SK-N-SH treated with all-trans-retinoic acid at 6 μM for 48 hours (cell line): ENCODE measurements around the gene UCP2.
"Not testable (repeated sequence)": the region's sequence is repeated elsewhere in the genome, so short reads cannot be mapped to it uniquely, and the experiment has no call there.

Experiments used
- ATAC-seq: fragments of 200-7000 bp; cut with Tn5 transposase; 3 replicates; pipeline ENCODE4 v1.9.1; 2020; ENCODE audit warnings: mild to moderate bottlenecking, moderate library complexity
- ARNTL ChIP-seq: fragments of 450-650 bp; formaldehyde crosslinking; IDR thresholded peaks from 2 replicates; pipeline ENCODE4 v1.5.0; 2020; ENCODE audit warnings: low read depth, mild to moderate bottlenecking, moderate library complexity, borderline replicate concordance
- BACH2 ChIP-seq: fragments of 250-450 bp; sonication (Bioruptor Pico); IDR thresholded peaks from 2 replicates; pipeline ENCODE4 v1.9.0; 2021; ENCODE audit warnings: mild to moderate bottlenecking, borderline replicate concordance
- CSDC2 ChIP-seq: fragments of 250-450 bp; sonication (Bioruptor Pico); IDR thresholded peaks from 2 replicates; pipeline ENCODE4 v1.5.0; 2020; ENCODE audit warnings: mild to moderate bottlenecking, moderate library complexity
- ESRRG ChIP-seq: fragments of 250-450 bp; sonication (Bioruptor Pico); IDR thresholded peaks from 2 replicates; pipeline ENCODE4 v1.6.1; 2021; ENCODE audit warnings: mild to moderate bottlenecking
- GLIS3 ChIP-seq: fragments of 250-450 bp; sonication (Bioruptor Pico); IDR thresholded peaks from 2 replicates; pipeline ENCODE4 v1.5.0; 2020; ENCODE audit warnings: mild to moderate bottlenecking, moderate library complexity
- ISL1 ChIP-seq: fragments of 250-450 bp; sonication (Bioruptor Pico); IDR thresholded peaks from 2 replicates; pipeline ENCODE4 v2.1.2; 2022; ENCODE audit warnings: mild to moderate bottlenecking, moderate library complexity
- POU6F1 ChIP-seq: fragments of 250-450 bp; sonication (Bioruptor Pico); IDR thresholded peaks from 2 replicates; pipeline ENCODE4 v1.8.0; 2021; ENCODE audit warnings: low read depth, mild to moderate bottlenecking, moderate library complexity, borderline replicate concordance
- PPARA ChIP-seq: fragments of 250-450 bp; sonication (Bioruptor Pico); IDR thresholded peaks from 2 replicates; pipeline ENCODE4 v1.5.0; 2020; ENCODE audit warnings: mild to moderate bottlenecking, borderline replicate concordance
- RARB ChIP-seq: fragments of 250-450 bp; sonication (Bioruptor Pico); IDR thresholded peaks from 2 replicates; pipeline ENCODE4 v1.8.0; 2021; ENCODE audit warnings: mild to moderate bottlenecking, moderate library complexity
- TCF4 ChIP-seq: fragments of 250-450 bp; sonication (Bioruptor Pico); IDR thresholded peaks from 2 replicates; pipeline ENCODE4 v1.8.0; 2021; ENCODE audit warnings: mild to moderate bottlenecking, moderate library complexity, borderline replicate concordance
- TOX ChIP-seq: fragments of 250-450 bp; sonication (Bioruptor Pico); IDR thresholded peaks from 2 replicates; pipeline ENCODE4 v1.8.0; 2021; ENCODE audit warnings: mild to moderate bottlenecking, moderate library complexity, borderline replicate concordance
- ZC3H10 ChIP-seq: fragments of 250-450 bp; sonication (Bioruptor Pico); IDR thresholded peaks from 2 replicates; pipeline ENCODE4 v1.5.1; 2021; ENCODE audit warnings: mild to moderate bottlenecking, moderate library complexity
- ZFP3 ChIP-seq: fragments of 250-450 bp; sonication (Bioruptor Pico); IDR thresholded peaks from 2 replicates; pipeline ENCODE4 v1.5.0; 2020; ENCODE audit warnings: mild to moderate bottlenecking, moderate library complexity
- ZNF565 ChIP-seq: fragments of 450-650 bp; formaldehyde crosslinking; conservative IDR thresholded peaks from 2 replicates; pipeline ENCODE4 v1.5.0; 2020; ENCODE audit warnings: low read depth, mild to moderate bottlenecking, moderate library complexity
- ZNF70 ChIP-seq: fragments of 450-650 bp; formaldehyde crosslinking; IDR thresholded peaks from 2 replicates; pipeline ENCODE4 v1.5.0; 2020; ENCODE audit warnings: mild to moderate bottlenecking, moderate library complexity
- ZNF8 ChIP-seq: fragments of 450-650 bp; formaldehyde crosslinking; IDR thresholded peaks from 2 replicates; pipeline ENCODE4 v1.5.0; 2020; ENCODE audit warnings: mild to moderate bottlenecking, moderate library complexity
- TF ChIP-seq, protein P1 (sequence below): fragments of 250-450 bp; sonication (Bioruptor Pico); IDR thresholded peaks from 2 replicates; pipeline ENCODE4 v1.5.0; 2020; ENCODE audit warnings: mild to moderate bottlenecking, moderate library complexity
- TF ChIP-seq, protein P2 (sequence below): fragments of 250-450 bp; sonication (Bioruptor Pico); IDR thresholded peaks from 2 replicates; pipeline ENCODE4 v1.5.1; 2021; ENCODE audit warnings: mild to moderate bottlenecking, moderate library complexity
- TF ChIP-seq, protein P3 (sequence below): fragments of 250-450 bp; sonication (Bioruptor Pico); IDR thresholded peaks from 2 replicates; pipeline ENCODE4 v1.5.1; 2020; ENCODE audit warnings: low read depth, mild to moderate bottlenecking, moderate library complexity

Gene UCP2

GRCh38 chr11:73942010-73942409 is 40.6 kb downstream of the UCP2 start:
- ATAC-seq, result no peak
- no peak for TF ChIP-seq ZNF565 (CRISPR knock-in tag)
- TF ChIP-seq, protein P1, sequence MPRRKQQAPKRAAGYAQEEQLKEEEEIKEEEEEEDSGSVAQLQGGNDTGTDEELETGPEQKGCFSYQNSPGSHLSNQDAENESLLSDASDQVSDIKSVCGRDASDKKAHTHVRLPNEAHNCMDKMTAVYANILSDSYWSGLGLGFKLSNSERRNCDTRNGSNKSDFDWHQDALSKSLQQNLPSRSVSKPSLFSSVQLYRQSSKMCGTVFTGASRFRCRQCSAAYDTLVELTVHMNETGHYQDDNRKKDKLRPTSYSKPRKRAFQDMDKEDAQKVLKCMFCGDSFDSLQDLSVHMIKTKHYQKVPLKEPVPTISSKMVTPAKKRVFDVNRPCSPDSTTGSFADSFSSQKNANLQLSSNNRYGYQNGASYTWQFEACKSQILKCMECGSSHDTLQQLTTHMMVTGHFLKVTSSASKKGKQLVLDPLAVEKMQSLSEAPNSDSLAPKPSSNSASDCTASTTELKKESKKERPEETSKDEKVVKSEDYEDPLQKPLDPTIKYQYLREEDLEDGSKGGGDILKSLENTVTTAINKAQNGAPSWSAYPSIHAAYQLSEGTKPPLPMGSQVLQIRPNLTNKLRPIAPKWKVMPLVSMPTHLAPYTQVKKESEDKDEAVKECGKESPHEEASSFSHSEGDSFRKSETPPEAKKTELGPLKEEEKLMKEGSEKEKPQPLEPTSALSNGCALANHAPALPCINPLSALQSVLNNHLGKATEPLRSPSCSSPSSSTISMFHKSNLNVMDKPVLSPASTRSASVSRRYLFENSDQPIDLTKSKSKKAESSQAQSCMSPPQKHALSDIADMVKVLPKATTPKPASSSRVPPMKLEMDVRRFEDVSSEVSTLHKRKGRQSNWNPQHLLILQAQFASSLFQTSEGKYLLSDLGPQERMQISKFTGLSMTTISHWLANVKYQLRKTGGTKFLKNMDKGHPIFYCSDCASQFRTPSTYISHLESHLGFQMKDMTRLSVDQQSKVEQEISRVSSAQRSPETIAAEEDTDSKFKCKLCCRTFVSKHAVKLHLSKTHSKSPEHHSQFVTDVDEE (CRISPR knock-in tag), result no peak
- TF ChIP-seq ISL1, result no peak
- TF ChIP-seq, protein P2, sequence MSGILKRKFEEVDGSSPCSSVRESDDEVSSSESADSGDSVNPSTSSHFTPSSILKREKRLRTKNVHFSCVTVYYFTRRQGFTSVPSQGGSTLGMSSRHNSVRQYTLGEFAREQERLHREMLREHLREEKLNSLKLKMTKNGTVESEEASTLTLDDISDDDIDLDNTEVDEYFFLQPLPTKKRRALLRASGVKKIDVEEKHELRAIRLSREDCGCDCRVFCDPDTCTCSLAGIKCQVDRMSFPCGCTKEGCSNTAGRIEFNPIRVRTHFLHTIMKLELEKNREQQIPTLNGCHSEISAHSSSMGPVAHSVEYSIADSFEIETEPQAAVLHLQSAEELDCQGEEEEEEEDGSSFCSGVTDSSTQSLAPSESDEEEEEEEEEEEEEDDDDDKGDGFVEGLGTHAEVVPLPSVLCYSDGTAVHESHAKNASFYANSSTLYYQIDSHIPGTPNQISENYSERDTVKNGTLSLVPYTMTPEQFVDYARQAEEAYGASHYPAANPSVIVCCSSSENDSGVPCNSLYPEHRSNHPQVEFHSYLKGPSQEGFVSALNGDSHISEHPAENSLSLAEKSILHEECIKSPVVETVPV (CRISPR knock-in tag), result no peak
- TF ChIP-seq ZC3H10 (CRISPR knock-in tag), result no peak
- TF ChIP-seq BACH2 (CRISPR knock-in tag), result no peak

DNA sequence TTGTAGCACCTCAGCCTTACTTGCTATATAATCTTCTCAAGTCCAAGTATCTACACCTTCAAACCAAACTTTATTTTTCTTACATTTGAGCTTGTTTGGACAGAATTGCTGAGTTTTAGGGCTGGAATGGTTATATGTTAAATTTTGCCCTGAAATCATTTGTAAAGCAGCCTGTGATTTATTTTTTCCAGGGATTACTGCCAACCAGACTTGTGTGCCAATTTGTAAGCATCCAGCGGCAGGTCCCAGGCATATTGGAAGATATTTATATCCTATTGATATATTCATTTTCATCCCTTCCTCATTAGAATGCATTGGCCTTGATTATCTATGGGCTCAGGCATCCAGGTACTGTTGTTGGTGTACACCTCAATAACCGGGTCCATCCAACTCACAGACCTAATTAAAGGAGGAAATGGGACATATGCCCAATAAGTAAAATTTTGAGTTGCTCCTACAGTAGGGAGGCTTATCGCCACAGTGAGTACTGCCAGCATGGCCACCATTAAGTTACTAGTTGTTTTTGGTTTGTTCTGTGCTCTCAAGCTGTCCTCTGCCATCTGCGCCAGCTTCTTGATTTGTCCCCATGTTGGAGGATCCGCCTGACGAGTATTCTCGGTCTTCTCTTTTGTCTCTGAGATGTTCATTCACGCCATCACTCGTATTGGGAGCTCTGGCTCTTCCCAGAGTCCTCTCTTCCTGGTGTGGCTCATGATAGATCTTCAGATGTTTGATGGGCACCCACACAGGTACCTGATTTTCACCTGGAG is 41.7 kb downstream of the UCP2 start:
- TF ChIP-seq TOX (CRISPR knock-in tag), result no peak
- ATAC-seq, result no peak

GRCh38 chr11:73939096-73939495 is 43.5 kb downstream of the UCP2 start:
- no peak for ATAC-seq
- TF ChIP-seq ESRRG (CRISPR knock-in tag) (no peak), ZNF70 (CRISPR knock-in tag) (no peak), ZNF565 (CRISPR knock-in tag) (no peak), TCF4 (no peak), GLIS3 (no peak), CSDC2 (CRISPR knock-in tag) (no peak), ARNTL (CRISPR knock-in tag) (no peak), RARB (no peak), ZFP3 (CRISPR knock-in tag) (no peak), POU6F1 (CRISPR knock-in tag) (no peak), ISL1 (no peak), ZC3H10 (CRISPR knock-in tag) (no peak), ZNF8 (CRISPR knock-in tag) (no peak), PPARA (CRISPR knock-in tag) (no peak)
- TF ChIP-seq, protein P1 (CRISPR knock-in tag), result no peak
- TF ChIP-seq, protein P2 (CRISPR knock-in tag), result no peak
- TF ChIP-seq, protein P3, sequence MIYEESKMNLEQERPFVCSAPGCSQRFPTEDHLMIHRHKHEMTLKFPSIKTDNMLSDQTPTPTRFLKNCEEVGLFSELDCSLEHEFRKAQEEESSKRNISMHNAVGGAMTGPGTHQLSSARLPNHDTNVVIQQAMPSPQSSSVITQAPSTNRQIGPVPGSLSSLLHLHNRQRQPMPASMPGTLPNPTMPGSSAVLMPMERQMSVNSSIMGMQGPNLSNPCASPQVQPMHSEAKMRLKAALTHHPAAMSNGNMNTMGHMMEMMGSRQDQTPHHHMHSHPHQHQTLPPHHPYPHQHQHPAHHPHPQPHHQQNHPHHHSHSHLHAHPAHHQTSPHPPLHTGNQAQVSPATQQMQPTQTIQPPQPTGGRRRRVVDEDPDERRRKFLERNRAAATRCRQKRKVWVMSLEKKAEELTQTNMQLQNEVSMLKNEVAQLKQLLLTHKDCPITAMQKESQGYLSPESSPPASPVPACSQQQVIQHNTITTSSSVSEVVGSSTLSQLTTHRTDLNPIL (CRISPR knock-in tag), result no peak

DNA sequence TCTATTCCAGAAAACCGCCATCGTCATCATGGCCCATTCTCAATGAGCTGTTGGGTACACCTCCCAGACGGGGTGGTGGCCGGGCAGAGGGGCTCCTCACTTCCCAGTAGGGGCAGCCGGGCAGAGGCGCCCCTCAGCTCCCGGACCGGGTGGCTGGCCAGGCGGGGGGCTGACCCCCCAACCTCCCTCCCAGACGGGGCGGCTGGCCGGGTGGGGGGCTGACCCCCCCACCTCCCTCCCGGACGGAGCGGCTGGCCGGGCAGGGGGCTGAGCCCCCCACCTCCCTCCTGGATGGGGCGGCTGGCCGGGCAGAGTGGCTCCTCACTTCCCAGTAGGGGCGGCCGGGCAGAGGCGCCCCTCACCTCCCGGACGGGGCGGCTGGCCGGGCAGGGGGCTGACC is 46.6 kb downstream of the UCP2 start:
- ATAC-seq, result not testable (repeated sequence)
